Measurements from ENCODE around the gene LITAFD. TPM values are rescaled to one million over a fixed set of nuclear protein-coding genes. Genes with fewer than 3 reads are reported as not detected.

LITAFD gene
- total RNA-seq, 1 experiment from 2014 or later: not detected

GRCh38 chr16:8847145-8847544 is 35.0 kb upstream of the LITAFD start:
- BruUV-seq (replicated peaks): no TSS peak
- H3K9me2 ChIP-seq (replicated peaks; ENCODE audit: low read length): no peaks in the 10 kb centered on the region
- H2AFZ ChIP-seq (ENCODE audit: low read length): no peak overlapping the region
- peaks cover 5% of the 10 kb centered on the region for H3F3A ChIP-seq (ENCODE audit: low read length, unreplicated experiment)
- no peak overlapping the region for H3K4me3 ChIP-seq (ENCODE audit: low read length)
- ChIA-PET CTCF (no interaction called here), POLR2A (ENCODE audit: unreplicated experiment) (no interaction called here)
- peaks cover 7% of the 10 kb centered on the region; the same call in 1 of the 2 replicates for H3K36me3 ChIP-seq (ENCODE audit: low read depth, low read length)
- no peak overlapping the region for H3K27ac ChIP-seq (ENCODE audit: low read length)
- 0 out of 2 replicates have a peak, but pooled peaks cover 6% of the 10 kb centered on the region for H3K79me2 ChIP-seq (ENCODE audit: low read length)
- H4K20me1 ChIP-seq (ENCODE audit: low read length): no peaks in the 10 kb centered on the region
- H3K27me3 ChIP-seq (ENCODE audit: low read length): no peaks in the 10 kb centered on the region
- no peaks in the 10 kb centered on the region for H3K9me3 ChIP-seq (ENCODE audit: low read length)
- ATAC-seq (no peak), DNase-seq (no peak)
- H3K9ac ChIP-seq (ENCODE audit: low read length): no peak overlapping the region
- H3K4me2 ChIP-seq (ENCODE audit: low read length): no peak overlapping the region
- peaks cover 28% of the 10 kb centered on the region for H3K4me1 ChIP-seq (ENCODE audit: insufficient read depth, low read length)
- TF ChIP-seq EZH2phosphoT487 (IDR thresholded peaks at IDR 0.05; ENCODE audit: borderline replicate concordance, low read length): no peak
- TF ChIP-seq, protein P1, sequence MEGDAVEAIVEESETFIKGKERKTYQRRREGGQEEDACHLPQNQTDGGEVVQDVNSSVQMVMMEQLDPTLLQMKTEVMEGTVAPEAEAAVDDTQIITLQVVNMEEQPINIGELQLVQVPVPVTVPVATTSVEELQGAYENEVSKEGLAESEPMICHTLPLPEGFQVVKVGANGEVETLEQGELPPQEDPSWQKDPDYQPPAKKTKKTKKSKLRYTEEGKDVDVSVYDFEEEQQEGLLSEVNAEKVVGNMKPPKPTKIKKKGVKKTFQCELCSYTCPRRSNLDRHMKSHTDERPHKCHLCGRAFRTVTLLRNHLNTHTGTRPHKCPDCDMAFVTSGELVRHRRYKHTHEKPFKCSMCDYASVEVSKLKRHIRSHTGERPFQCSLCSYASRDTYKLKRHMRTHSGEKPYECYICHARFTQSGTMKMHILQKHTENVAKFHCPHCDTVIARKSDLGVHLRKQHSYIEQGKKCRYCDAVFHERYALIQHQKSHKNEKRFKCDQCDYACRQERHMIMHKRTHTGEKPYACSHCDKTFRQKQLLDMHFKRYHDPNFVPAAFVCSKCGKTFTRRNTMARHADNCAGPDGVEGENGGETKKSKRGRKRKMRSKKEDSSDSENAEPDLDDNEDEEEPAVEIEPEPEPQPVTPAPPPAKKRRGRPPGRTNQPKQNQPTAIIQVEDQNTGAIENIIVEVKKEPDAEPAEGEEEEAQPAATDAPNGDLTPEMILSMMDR (conservative IDR thresholded peaks at IDR 0.05; ENCODE audit: low read depth, low read length): no peak
- no peak for TF ChIP-seq EZH2 (IDR thresholded peaks at IDR 0.05; ENCODE audit: low read length, unreplicated experiment)
- intact Hi-C loops (cut with micrococcal nuclease): no loop called here

- H3K4me3 ChIP-seq (ENCODE audit: low read length): no peak overlapping the region
- no peak overlapping the region for H3K9ac ChIP-seq (ENCODE audit: low read length)
- no peak overlapping the region for H3K27ac ChIP-seq (ENCODE audit: low read length)
- H3K27me3 ChIP-seq (ENCODE audit: low read length): no peaks in the 10 kb centered on the region
- intact Hi-C loops (cut with micrococcal nuclease): no loop called here
- H3K4me2 ChIP-seq (ENCODE audit: low read length): no peak overlapping the region
- no peaks in the 10 kb centered on the region for H4K20me1 ChIP-seq (ENCODE audit: low read length)
- TF ChIP-seq EZH2phosphoT487 (IDR thresholded peaks at IDR 0.05; ENCODE audit: borderline replicate concordance, low read length) (no peak), EZH2 (IDR thresholded peaks at IDR 0.05; ENCODE audit: low read length, unreplicated experiment) (no peak)
- TF ChIP-seq, protein P1 (conservative IDR thresholded peaks at IDR 0.05; ENCODE audit: low read depth, low read length): no peak
- no peaks in the 10 kb centered on the region for H3K9me3 ChIP-seq (ENCODE audit: low read length)
- ATAC-seq (no peak), DNase-seq (no peak)
- H3K79me2 ChIP-seq (ENCODE audit: low read length): 0 out of 2 replicates have a peak, but pooled peaks cover 6% of the 10 kb centered on the region
- no peaks in the 10 kb centered on the region for H3K9me2 ChIP-seq (replicated peaks; ENCODE audit: low read length)
- H2AFZ ChIP-seq (ENCODE audit: low read length): no peak overlapping the region
- H3K4me1 ChIP-seq (ENCODE audit: insufficient read depth, low read length): peaks cover 28% of the 10 kb centered on the region
- H3F3A ChIP-seq (ENCODE audit: low read length, unreplicated experiment): peaks cover 5% of the 10 kb centered on the region
- ChIA-PET POLR2A (ENCODE audit: unreplicated experiment) (no interaction called here), CTCF (no interaction called here)
- peaks cover 7% of the 10 kb centered on the region; the same call in 1 of the 2 replicates for H3K36me3 ChIP-seq (ENCODE audit: low read depth, low read length)
- BruUV-seq (replicated peaks): no TSS peak
Observed at GRCh38 chr16:8847623-8848022, 34.5 kb upstream of the LITAFD start.

DNA sequence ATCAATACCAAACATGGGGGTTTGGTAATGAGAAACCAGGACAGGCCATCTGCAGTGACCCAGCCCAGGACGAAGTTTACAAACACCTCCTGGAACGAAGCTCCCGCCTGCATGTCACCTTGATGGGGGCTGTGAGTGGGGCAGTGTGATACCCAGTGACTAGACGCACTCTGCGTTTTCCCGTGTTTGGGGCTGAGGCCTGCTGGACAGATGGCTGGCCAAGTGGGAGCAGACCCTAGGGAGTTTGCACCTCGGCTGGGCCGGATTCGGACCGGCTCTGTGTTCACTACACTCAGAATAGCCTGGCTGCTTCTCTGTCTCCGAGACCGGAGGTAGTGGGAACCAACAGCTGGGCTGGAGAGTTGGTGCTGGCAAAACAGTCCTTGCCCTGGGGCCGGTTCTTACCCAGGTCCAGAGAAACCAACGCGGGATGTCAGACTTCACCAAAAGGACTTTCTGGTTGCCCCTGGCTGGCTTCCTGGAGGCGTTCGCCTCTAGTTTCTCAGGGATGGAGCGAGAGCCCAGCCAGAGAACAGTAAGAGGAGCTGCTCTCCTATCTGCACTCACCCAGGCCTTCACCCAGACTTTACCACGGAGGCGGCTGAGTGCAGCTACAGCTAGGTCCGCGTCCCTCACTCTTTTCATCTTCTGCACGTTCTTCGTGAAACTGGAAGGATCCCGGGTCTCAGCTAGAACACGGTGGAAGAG is 33.8 kb upstream of the LITAFD start:
- Histone ChIP-seq H3K4me2 (ENCODE audit: low read length) (peak overlapping the region; percentile 31), H3K9ac (ENCODE audit: low read length) (peak overlapping the region; percentile 41), H3F3A (ENCODE audit: low read length, unreplicated experiment) (peaks cover 5% of the 10 kb centered on the region), H3K27ac (ENCODE audit: low read length) (peak overlapping the region; percentile 91), H4K20me1 (ENCODE audit: low read length) (no peaks in the 10 kb centered on the region), H3K27me3 (ENCODE audit: low read length) (no peaks in the 10 kb centered on the region), H3K4me1 (ENCODE audit: insufficient read depth, low read length) (peaks cover 28% of the 10 kb centered on the region), H3K9me2 (replicated peaks; ENCODE audit: low read length) (no peaks in the 10 kb centered on the region), H3K36me3 (ENCODE audit: low read depth, low read length) (peaks cover 7% of the 10 kb centered on the region; the same call in 1 of the 2 replicates), H2AFZ (ENCODE audit: low read length) (no peak overlapping the region), H3K79me2 (ENCODE audit: low read length) (0 out of 2 replicates have a peak, but pooled peaks cover 6% of the 10 kb centered on the region), H3K9me3 (ENCODE audit: low read length) (no peaks in the 10 kb centered on the region), H3K4me3 (ENCODE audit: low read length) (no peak overlapping the region)
- ATAC-seq (no peak; the same call in 1 of the 2 replicates), DNase-seq (no peak)
- intact Hi-C loops (cut with micrococcal nuclease): no loop called here
- CTCF ChIA-PET: interaction anchor here (0.5 kb wide), 1 partner anchor 21 kb away, joined by 3 read pairs; the partner anchor contains the start of gene CARHSP1
- TF ChIP-seq, protein P1 (conservative IDR thresholded peaks at IDR 0.05; ENCODE audit: low read depth, low read length): no peak
- no peak for TF ChIP-seq EZH2phosphoT487 (IDR thresholded peaks at IDR 0.05; ENCODE audit: borderline replicate concordance, low read length)
- TF ChIP-seq EZH2 (IDR thresholded peaks at IDR 0.05; ENCODE audit: low read length, unreplicated experiment): no peak
- POLR2A ChIA-PET (ENCODE audit: unreplicated experiment): interaction anchor here (0.6 kb wide), 2 partner anchors 13 to 186 kb away, joined by 3 to 5 read pairs; no protein-coding TSS in a partner anchor
- BruUV-seq (replicated peaks): no TSS peak

Data from PC-3 (cell line).